Anterior cingulate cortex (tissue), 58 donors: ENCODE measurements around the gene BABAM2.
A peak's percentile ranks its signal among the peaks of the same experiment; 100 is the strongest.
"Not testable (repeated sequence)": the region's sequence is repeated elsewhere in the genome, so short reads cannot be mapped to it uniquely, and the experiment has no call there.

Experiments used
- DNase-seq, 58 donors: peaks; one replicate each; lab custom pipeline; 2025; lab: John Stamatoyannopoulos, UW

Gene BABAM2

DNA sequence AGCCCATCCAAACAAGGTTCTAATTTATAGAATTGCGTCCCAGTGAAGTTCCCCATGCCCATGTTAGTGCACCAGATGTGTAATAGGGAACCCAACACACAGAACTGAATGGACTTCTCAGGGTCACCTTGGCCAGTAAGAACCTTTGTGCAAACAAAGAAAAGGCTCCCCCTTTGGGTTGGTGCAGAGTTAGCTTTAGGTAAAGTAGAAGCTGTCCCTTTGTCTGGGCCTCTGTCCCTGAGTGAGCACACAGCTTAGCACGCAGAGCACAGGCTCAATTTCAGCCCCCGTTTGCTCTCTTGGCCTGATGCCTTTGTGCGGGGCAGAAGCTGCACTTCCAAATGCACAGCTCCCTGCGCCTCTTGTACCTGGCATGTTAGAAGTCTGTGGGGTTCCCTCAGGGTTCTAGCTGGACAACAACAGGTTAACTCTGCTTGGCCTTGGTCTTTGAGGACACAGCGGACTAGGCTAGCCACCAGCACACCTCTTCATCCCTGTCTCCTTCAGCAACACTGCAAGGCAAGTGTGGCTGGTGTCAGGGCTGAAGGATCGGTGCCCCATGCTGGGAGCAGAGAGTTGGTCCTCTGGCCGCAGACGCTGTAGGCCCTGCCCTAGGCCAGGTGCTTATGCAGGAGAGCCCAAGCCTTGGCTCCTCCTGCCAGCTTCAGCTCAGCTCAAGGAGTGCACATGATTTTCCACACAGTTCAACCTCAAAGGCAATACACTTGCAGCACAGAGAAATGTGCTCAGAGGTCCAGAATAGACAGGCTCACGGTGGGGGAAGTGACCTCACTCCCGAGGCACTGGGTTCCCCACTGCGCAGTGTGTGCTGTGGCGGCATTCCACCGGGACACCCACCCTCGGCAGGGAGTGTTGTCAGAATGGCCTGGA, 428.8 kb downstream of the BABAM2 start:
- no peak for DNase-seq

DNA sequence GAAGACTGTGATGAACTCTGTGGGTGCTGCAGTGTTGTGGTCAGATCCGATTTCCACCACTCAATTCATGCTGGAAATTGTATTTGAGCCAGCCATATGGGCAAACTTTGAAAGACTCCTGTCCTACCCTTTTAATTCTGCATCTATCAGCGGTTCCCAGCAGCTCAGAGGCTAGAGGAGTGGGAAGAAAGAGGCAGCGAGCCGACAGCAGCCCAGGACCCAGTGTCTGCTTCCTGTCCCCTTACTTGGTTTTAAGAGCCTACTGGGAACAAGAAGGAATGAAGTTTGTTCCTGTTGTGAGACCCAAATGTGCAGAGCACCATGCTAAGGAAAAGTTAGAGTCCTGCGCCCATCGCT, 429.5 kb downstream of the BABAM2 start:
- DNase-seq = no peak

DNA sequence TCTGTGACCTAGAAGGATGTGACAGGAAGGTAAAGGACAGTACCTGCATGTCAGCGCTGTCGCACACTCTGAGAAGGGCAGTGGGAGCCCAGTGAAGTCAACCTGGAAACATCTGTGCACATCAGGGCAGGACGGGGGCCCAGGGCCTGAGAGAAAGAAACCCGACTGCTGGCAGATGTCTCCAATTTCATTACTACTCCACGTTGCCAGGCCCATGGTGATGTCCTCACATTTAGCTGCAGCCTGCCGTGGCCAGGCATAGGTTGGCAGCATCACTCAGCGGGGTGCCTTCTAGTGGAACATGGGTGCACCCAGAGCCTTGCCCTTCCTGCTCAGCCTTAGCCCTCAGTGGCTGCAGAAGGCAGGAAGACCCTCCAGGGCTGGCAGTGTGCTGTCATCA, 429.8 kb downstream of the BABAM2 start:
- DNase-seq = no peak

DNA sequence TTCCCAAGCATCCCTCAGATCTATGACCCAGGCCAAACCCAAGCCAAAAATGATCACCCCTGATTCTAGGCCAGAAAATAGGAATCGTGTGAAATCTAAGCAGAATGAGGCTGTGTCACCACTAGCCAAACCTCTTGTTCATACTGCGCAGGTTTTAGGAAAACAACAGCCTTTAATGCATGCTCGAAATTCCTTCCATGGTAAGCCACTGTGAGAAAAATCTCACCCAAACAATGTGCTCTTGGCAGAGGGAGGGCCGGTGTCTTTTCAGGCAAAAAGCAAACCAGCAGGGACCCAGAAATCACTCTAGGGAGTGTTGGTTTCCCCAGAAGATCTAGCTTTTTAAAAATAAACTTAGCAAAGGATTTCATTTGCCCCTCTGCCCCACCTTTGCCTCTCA, 430.9 kb downstream of the BABAM2 start:
- no peak for DNase-seq

DNA sequence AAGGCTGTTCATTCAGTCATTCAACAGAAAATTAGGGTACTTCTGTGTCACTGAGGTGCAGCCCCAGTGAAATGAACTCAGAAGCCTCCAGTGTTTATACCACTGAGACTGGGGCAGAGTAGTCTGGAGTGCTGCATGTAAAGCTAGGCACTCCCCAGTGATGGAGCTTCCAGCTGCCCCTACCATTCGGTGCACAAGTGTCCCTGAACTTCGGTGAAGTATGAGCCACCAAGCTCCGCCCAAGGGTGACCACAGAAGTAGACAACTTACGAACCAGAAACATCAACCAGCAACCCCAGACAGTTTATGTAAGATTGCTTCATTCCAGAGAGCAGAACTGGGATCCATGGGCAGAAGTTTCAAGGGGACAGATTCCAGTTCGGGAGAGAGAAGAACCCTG, 431.5 kb downstream of the BABAM2 start:
- DNase-seq = no peak

DNA sequence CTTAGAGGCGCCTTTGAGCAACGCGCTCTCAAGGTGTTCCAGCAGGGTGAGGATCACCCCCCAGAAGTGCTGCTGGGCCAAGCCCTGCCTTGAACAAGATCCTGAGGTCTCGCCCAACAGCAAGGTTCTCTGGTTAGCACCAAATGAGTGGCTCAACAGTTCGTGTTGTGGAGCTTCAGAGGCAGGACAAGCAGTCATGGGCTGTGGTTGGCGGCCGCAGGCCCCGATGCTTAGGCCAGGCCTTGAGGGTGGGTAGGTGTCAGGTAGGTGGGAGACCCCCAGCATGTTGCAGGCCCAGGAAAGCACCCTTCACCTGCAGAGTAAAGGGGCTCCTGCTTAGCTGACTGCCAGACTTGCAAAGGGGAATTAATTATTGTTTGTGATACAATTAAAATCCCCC, 431.9 kb downstream of the BABAM2 start:
- DNase-seq = no peak

DNA sequence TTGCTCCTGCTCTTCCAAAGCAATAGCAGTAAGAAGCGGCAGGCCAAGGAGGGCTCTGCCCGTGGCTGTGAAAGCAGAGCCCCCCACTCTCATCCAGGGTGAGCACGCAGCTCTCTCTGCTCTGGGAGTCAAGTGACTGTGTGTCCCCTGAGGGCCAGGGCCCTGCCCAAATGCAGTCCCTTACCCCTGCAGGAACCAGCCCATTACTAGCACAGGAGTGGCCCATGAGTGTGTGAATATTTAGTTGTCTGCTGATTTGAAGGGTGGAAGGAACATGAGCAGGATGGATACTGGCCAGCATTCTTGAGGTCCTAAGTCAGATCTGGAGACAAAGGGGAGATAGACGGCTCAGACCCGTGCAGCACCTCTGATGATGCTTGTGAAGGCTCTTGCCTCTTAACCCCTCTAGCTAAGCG, 432.5 kb downstream of the BABAM2 start:
- no peak for DNase-seq

DNA sequence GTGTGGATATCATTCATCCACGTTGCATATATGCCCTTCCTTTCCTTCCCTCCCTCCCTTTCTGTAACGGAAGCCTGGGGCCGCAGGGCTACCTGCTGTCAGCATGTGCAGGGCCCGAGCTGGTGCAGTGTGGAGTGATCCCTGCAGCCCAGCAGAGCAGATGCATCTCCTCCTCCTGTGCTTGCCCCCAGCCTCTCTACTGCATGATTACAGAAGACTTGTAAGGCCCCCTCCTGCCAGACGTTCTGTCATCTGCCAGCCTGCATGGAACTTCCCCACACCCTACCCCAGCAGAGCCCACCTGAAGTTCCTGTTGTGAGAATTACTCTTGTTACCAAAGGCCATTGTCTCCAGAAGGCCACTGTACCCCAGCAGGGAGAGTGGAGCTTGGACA, 434.6 kb downstream of the BABAM2 start:
- no peak for DNase-seq

DNA sequence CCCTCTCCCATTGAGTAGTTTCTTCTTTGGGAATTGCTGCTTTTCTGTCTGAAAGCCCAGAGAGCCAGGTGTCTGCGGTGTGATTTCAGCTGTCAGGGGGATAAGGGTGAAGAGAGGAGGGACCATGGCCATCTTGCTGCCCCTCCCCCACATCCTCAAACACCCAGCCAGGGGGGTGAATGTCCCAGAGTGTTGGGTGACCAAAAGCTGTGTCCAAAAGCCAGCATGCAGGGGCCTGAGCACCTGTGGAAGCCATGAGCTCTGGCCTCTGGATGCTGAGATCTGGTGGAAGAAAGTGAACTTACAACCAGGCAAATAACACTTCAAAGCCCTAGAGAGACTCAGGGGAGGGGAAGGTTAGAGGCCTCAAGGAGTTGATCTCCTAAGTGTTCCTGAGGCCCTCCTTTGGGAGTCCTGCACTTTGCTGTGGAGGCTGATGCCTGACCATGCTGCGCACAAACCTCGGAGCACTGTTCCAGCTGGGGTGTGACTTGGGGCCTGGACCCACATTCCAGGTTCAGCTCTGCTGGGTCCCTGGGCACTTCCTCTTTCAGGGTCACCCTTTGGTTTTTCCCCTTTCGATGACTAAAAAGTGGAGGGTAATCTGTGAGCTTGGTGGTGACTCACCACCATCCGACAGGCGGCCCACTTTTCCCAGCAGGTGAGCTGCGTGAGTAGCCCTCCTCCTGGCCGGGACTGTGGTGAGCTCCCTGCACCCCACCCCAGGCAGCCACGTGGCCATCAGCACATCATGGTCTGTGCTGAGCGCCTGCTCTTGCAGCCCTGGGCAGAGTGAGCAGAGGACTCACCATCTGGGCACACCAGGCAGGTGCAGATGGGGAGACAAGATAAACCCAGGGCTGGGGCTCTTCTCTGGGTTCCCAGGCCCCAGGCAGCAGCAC, 435.3 kb downstream of the BABAM2 start:
- no peak for DNase-seq

DNA sequence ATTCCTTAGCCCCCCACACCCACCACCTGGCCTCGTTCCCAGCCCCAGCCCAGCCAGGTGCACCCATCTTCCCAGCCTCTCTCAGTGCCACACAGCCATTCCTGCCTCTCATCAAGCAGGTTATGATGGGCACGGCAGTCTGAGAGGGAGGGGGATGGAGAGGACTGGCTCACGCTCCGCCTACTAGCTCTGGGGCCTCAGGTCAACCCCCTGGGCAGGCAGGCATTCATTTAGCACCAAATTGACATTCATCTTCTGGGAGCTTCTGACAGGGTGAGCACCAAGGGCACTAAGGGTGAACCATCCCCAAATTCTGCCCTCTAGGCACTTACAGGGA, 435.9 kb downstream of the BABAM2 start:
- DNase-seq = no peak

DNA sequence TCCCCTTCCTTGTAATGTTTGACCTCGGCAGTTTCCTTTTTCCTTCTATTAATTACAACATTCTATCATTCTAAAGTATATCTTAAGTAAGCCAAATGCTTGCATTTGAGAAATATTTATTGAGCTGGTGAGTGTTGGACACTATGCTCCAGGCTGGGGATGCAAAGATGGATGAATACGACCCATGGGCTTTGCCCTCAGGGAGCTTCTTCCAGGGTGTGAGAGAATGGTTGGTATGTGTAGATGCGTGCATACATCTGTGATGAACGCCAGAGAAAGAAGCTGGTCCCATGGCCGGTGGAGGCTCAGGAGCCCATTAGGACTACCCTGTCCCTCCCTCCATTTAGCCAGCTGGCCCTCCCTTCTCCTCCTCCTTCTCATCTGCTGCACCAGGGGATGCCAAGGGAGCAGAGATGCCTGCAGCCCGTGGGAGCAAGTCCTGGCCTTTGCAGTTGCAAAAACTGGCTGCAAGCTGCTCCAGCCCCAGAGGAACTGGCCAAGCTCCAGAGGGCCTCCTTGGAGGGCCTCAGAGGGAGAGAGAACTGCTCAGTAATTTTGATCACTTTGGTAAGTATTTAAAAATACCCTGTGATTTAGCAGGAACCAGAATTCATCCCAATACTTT, 436.5 kb downstream of the BABAM2 start:
- DNase-seq = no peak

DNA sequence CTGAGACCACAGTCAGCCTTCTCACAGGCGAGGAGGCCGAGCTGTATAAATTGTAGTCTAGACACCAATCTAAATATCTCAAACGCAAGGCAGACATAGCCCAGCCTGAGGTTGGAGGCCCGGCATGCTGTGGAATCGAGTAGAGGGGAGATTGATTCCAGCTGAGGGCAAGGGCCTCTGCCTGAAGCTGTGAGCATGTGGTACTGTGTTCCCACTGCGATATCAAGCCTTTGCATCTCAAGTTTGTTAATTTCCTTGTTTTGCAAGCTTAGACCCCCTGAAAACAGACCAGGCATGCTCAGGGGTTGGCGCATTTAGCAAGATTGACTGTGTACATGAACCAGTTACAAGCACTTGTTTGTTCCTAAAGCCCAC, 437.0 kb downstream of the BABAM2 start:
- DNase-seq = no peak

DNA sequence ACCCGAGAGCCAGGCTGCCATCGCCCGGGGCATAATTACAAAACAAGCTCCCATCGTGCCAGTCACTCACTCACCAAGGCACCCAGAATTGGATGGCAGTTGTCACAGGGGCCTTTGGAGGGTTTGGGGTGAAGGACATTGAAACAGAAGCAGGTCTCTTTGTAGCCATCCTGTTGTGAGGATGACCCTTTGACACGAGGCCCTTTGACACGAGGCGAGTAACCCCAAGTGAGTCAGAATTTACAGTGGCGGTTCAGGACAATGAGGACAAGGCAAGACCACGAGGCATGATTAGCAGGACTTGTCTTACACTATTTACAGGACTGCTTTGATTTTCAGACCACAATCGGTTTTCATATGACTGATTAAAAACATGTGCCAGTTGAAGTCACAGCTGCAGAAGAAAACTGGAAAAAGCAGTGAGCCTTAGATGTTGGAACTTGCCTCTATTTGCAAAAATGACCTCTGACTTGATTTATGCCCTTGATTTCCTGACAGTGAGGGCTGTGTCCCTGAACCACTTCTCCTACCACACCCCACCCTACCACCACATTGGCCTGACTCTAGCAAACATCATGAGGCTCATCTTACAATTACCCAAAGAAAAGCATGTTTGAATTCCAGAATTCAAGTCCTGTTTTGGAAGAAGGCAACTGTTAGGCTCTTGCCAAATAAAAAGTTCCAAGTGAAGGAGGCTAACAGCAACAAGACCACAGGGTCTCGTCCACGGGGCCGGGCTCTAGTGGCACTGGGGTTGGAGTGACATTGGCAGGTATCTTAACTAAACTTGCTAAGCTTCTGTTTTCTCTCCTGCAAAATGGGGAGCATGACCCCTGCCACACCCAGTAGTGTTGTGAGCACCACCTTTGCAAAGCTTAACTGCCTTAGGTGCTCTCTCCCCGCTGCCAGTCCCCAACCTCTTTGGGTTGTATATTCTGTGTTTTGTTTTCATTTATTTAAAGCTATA, 437.7 kb downstream of the BABAM2 start:
- no peak for DNase-seq

DNA sequence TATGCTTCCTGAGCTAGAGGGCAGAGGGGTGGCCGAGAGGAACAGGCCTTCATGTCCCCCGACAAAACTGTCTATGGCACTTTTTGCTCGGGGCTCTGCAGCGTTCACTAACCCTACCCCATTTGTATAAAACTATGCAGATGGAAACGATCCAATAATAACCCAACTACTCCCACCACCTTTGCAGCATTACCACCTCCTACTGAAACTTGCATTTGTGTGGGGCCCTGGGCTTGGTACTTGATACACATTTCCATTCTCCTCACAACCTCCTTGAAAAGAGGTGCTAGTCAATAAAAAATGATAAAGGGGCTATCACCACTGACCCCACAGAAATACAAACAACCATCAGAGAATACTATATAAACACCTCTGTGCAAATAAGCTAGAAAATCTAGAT, 438.7 kb downstream of the BABAM2 start:
- DNase-seq = no peak

DNA sequence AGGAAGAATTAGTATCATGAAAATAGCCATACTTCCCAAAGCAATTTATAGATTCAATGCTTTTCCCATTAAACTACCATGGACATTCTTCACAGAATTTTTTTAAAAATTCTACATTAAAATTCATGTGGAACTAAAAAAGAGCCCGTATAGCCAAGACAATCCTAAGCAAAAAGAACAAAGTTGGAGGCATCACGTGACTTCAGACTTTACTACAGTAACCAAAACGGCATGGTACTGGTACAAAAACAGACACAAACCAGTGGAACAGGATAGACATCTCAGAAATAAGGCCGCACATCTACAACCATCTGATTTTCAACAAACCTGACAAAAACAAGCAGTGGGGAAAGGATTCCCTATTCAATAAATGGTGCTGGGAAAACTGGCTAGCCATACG, 440.2 kb downstream of the BABAM2 start:
- not testable (repeated sequence) for DNase-seq

DNA sequence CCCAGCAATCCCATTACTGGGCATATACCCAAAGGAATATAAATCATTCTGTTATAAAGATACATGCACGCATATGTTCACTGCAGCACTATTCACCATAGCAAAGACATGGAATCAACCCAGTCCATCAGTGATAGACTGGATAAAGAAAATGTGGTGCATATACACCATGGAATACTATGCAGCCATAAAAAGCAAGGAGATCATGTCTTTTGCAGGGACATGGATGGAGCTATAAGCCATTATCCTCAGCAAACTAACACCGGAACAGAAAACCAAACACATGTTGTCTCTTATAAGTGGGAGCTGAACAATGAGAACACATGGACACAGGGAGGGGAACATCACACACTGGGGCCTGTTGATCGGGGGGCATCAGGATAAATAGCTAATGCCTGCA, 441.3 kb downstream of the BABAM2 start:
- not testable (repeated sequence) for DNase-seq

DNA sequence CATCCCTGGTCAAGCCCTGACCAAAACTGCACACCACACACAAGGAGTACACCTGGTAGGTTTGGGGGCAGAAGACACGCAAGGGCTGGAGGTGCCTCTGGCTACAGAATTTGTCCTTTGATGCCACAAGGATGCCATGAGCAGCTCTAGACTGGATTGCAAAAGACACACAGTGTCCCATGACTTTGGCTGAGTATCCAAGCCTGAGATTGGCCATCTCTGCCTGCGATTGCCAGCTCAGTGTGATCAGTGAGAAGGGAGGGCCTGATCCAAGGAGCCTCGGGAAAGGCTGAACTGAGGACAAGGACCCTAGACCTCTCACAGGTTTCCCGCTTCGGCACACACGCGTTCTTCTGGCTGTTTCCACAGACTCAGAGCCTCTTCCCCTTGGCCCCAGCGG, 442.2 kb downstream of the BABAM2 start:
- DNase-seq = no peak

DNA sequence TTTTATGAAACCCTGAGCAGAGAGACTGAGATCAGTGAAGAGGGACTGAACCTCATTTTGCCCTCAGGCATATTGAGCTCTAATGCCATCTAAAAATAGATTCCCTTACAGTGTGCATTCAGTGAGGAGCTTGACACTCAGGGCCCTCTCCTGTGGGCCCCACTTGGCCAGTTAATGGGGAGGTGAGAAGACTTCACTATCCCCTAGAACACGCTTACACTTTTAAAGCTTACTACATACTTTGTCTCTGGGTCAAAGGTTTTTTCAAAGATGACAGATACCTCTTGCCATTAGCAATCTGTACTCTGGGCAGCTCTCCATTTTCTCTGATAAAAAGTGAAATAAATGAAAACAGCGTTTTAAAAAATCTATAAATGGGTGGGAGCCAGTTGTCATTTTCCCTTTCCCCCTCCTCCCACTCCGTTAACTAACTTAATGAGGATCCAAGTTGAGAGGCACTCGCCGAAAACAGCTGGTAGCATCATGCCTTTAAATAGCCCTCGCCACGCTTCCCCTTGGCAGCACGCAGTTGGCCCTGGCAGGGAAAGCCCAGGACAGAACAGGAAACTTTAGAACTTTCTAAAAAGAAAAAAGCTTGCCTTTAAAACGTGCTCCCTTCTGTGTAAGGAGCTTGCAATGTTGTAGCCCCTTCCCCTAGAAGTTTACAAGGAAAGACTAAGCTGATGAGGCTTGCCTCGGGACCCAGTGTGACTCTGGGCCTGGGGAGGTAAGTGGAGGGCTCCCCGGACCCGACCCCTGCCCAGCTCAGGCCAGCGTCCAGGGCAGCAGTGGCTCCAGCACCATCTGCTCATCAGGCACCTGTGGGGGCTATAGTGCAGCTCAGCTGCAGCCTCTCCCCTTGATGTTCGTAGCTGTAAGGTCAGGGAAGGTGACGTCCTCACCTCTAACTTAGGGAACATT, 443.3 kb downstream of the BABAM2 start:
- DNase-seq = peak in 5 of 58 donors; percentile 5 to 32 (median 6)

DNA sequence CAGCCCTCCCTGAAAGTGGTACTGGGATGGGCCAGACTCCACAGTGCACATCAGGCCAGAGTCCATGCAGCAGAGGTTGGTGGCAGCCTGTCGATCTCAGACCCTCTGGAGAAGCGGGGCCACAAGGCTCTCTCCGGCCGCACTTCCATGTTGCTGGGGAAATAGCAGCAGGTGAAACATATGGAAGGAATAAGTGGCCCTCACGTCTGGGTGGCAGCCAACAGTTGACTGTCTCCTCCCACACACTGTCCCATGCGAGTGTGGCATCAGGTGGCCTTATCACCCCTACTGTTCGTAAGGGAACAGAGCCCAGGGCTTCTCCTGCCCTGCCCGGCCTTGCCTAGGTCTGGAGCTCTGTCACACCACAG, 444.0 kb downstream of the BABAM2 start:
- no peak for DNase-seq
